Heart left ventricle (tissue), 16 donors: ENCODE measurements around the gene DNAAF5. TPM values are rescaled to one million over a fixed set of nuclear protein-coding genes. Genes with fewer than 3 reads are reported as not detected.

Experiments used
- ATAC-seq, 4 donors: fragments of 200-7000 bp; cut with Tn5 transposase; one replicate each; pipeline ENCODE4 v1.9.1; 2020 to 2022; ENCODE audit warnings: moderate library complexity in 4 of 4, mild to moderate bottlenecking in 3 of 4, moderate number of reproducible peaks in 1 of 4
- DNase-seq, 5 donors: peaks; one replicate each; pipeline ENCODE4 v3.0.0-alpha.2; 2020
- H3K27ac ChIP-seq, 12 donors: fragments of 200-600 bp; sonication (generic) in 4 of 12; one replicate each; pipeline versions ENCODE4 v1.5.0 to v1.8.0; 2016 to 2022; ENCODE audit warnings: mild to moderate bottlenecking in 2 of 12
- H3K27me3 ChIP-seq, 9 donors: fragments of 200-600 bp; sonication (generic) in 2 of 9; one replicate each; pipeline versions ENCODE4 v1.5.1 to v1.8.0; 2016 to 2022; ENCODE audit warnings: mild to moderate bottlenecking in 3 of 9
- H3K36me3 ChIP-seq, 9 donors: fragments of 200-600 bp; sonication (generic) in 2 of 9; one replicate each; pipeline versions ENCODE4 v1.5.0 to v1.8.0; 2018 to 2022; ENCODE audit warnings: mild to moderate bottlenecking in 2 of 9
- H3K4me1 ChIP-seq, 12 donors: fragments of 200-600 bp; sonication (generic) in 4 of 12; one replicate each; pipeline versions ENCODE4 v1.5.0 to v1.8.0; 2016 to 2022; ENCODE audit warnings: mild to moderate bottlenecking in 3 of 12
- H3K4me3 ChIP-seq, 12 donors: fragments of 200-600 bp; sonication (generic) in 4 of 12; one replicate each; pipeline versions ENCODE4 v1.5.0 to v1.8.0; 2017 to 2022; ENCODE audit warnings: mild to moderate bottlenecking in 9 of 12, moderate library complexity in 4 of 12
- H3K9me3 ChIP-seq, 12 donors: fragments of 200-600 bp; sonication (generic) in 4 of 12; one replicate each; pipeline versions ENCODE4 v1.5.0 to v1.8.0; 2016 to 2022; ENCODE audit warnings: mild to moderate bottlenecking in 1 of 12
- CTCF ChIP-seq, 12 donors: fragments of 200-600 bp; sonication (generic) in 4 of 12; IDR thresholded peaks; one replicate each; pipeline versions ENCODE4 v1.5.0 to v1.8.0; 2018 to 2022; ENCODE audit warnings: antibody characterized with exemption in 12 of 12, mild to moderate bottlenecking in 5 of 12
- POLR2A ChIP-seq, 2 donors: fragments of 450-650 bp; IDR thresholded peaks; one replicate each; pipeline ENCODE4 v1.6.1; 2017; ENCODE audit warnings: antibody characterized with exemption in 2 of 2, mild to moderate bottlenecking in 2 of 2, moderate library complexity in 2 of 2
- whole genome bisulfite sequencing, 4 donors: extraction: QIAGEN DNeasy Blood & Tissue Kit in 2 of 4; methylation state at CpG; one replicate each; pipeline versions ENCODE4 v1.1.5 to v1.1.7; 2013 to 2018; 5-methylcytosine and 5-hydroxymethylcytosine counted together
- intact Hi-C, 10 donors: fragments of 100-400 bp; cut with DNase I; formaldehyde crosslinking; loops; one replicate each; pipeline versions ENCODE4 v1.11.1 to v1.14.2; 2022
- polyA plus RNA-seq, 2 donors: library from polyadenylated mRNA; stranded (reverse); fragments of 200-250 nt; gene quantifications; one replicate each; pipeline ENCODE4 v1.2.3, GENCODE V29; 2013
- total RNA-seq, 9 donors: library from RNA; depleted of rRNA in 2 of 9; stranded (reverse); fragments of >200 nt in 2 of 9; fragmentation: NEBNext Ultra II Directional in 3 of 9; extraction: Animal tissue kit (Norgen Biotek cat#: 25700) in 3 of 9; gene quantifications; one replicate each; pipeline versions ENCODE4 v1.1.0 to v1.2.4, GENCODE V29; 2016 to 2023
- donor health status: ischemic (EF 13 %, LVEDD 7.1; RV severe dilation, severe dysfunction).
- donor health status: healthy with polysubstance abuse.
- donor health status: DM: no; HTN: yes; CAD: no.
- donor health status: DM: no; HTN: no; CAD: no.
- donor health status: ischemic (EF 25% LVEDD 6.9; RV normal size, moderate dysfunction).
- donor health status: ischemic (EF 25% LVEDD 5.7; RV mildly dilated, moderate dysfunction).
- donor health status: healthy.
- donor health status: DM: yes; HTN: yes; CAD: no.
- donor health status: ischemic (EF 35%, LVEDD 5.7; RV mildly dilated, moderate dysfunction).
- donor health status: nonischemic (EF 11% LVEDD 7.7; RV severe dilation, severe dysfunction).
- donor health status: DM: yes; HTN: yes; CAD: no.
- donor health status: PGD.
- donor health status: ischemic (EF 29% LVEDD 5.4; RV normal size, mild dysfunction).
- donor health status: nonischemic (EF 23%, LVEDD 6.1; RV moderate dilation, normal function).

DNAAF5 gene
- total and polyA plus RNA-seq, 11 donors: 7.2 to 45.8 (median 23.5) TPM

- H3K27ac ChIP-seq: peak overlapping the region in 7 of 12 donors; percentile 34 to 61 (median 43)
Observed at GRCh38 chr7:711922-712380, 14.5 kb upstream of the DNAAF5 start.

GRCh38 chr7:712381-713138 is 13.9 kb upstream of the DNAAF5 start:
- intact Hi-C loops: loop anchor here in 3 of 10 donors (5.0 kb wide), 2 partner anchors 35 to 45 kb away; no protein-coding TSS in a partner anchor
- Histone ChIP-seq H3K36me3 (no peaks in the 10 kb centered on the region), H3K27me3 (no peaks in the 10 kb centered on the region), H3K4me3 (peak overlapping the region; percentile 39 to 78 (median 62)), H3K4me1 (peaks cover 0 to 18% (median 0%) of the 10 kb centered on the region in 12 donors), H3K9me3 (no peaks in the 10 kb centered on the region), H3K27ac (peak overlapping the region in 3 of 12 donors; percentile 52 to 61 (median 59))
- DNase-seq (peak in 1 of 5 donors; percentile 15), ATAC-seq (no peak)
- no peak for TF ChIP-seq CTCF (IDR thresholded peaks at IDR 0.05)
- TF ChIP-seq POLR2A (IDR thresholded peaks at IDR 0.05): no peak
- WGBS, 4 donors: 14 to 57% (median 21%) methylated on average over 14 to 71 of the region's 74 CpGs

More at GRCh38 chr7:711922-712380, 14.5 kb upstream of the DNAAF5 start:
- ATAC-seq (peak in 1 of 4 donors; percentile 25), DNase-seq (peak in 1 of 5 donors; percentile 15)
- intact Hi-C loops: loop anchor here in 3 of 10 donors (5.0 kb wide), 2 partner anchors 35 to 45 kb away; no protein-coding TSS in a partner anchor
- Histone ChIP-seq H3K4me3 (peak overlapping the region; percentile 39 to 78 (median 62)), H3K36me3 (no peaks in the 10 kb centered on the region), H3K27me3 (no peaks in the 10 kb centered on the region), H3K9me3 (no peaks in the 10 kb centered on the region), H3K4me1 (peaks cover 0 to 18% (median 0%) of the 10 kb centered on the region in 12 donors)
- 3 to 10% (median 5%) methylated on average over 15 to 44 of the region's 44 CpGs for WGBS, 4 donors
- TF ChIP-seq CTCF (IDR thresholded peaks at IDR 0.05) (no peak), POLR2A (IDR thresholded peaks at IDR 0.05) (no peak)

DNA sequence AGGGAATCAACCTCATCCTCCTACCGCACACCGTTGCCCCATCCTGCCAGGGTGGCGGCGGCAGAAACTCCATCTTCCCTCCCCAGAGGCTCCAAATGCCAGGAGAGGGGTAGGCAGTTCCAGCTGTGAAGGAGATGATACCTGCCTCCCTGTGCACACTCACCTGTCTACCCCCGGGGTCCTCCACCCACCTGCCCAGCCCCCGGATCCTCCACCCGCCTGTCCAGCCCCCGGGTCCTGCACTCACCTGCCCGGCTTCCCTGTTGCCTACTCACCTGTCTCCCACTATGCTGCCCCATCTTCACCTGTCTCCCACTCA is 13.4 kb upstream of the DNAAF5 start:
- intact Hi-C loops: loop anchor here in 3 of 10 donors (5.0 kb wide), 2 partner anchors 36 to 46 kb away; no protein-coding TSS in a partner anchor
- Histone ChIP-seq H3K4me3 (no peak overlapping the region), H3K27ac (no peak overlapping the region), H3K9me3 (peaks cover 0 to 3% (median 0%) of the 10 kb centered on the region in 12 donors), H3K27me3 (no peaks in the 10 kb centered on the region), H3K4me1 (peaks cover 0 to 18% (median 0%) of the 10 kb centered on the region in 12 donors), H3K36me3 (no peaks in the 10 kb centered on the region)
- no peak for DNase-seq
- peak in 1 of 4 donors; percentile 13 for ATAC-seq
- 89 to 97% (median 92%) methylated on average over 9 of the region's 9 CpGs for WGBS, 4 donors
- TF ChIP-seq CTCF (IDR thresholded peaks at IDR 0.05): no peak
- no peak for TF ChIP-seq POLR2A (IDR thresholded peaks at IDR 0.05)
